Type B pancreatic cell (in vitro differentiated cells): ENCODE results near the gene TNPO1. TPM values are rescaled to one million over a fixed set of nuclear protein-coding genes. Genes with fewer than 3 reads are reported as not detected.

Experiments
- DNase-seq: peaks from one replicate; pipeline ENCODE4 v3.0.0; 2021; ENCODE audit warnings: mixed read lengths; ENCODE audit not compliant: unreplicated experiment; ENCODE audit errors: extremely low spot score
- H3K27ac Mint-ChIP-seq: 2 replicates; pipeline ENCODE4 v1.8.0; 2021; ENCODE audit warnings: mild to moderate bottlenecking, mixed read lengths
- H3K27me3 Mint-ChIP-seq: 2 replicates; pipeline ENCODE4 v1.8.0; 2021; ENCODE audit warnings: mixed read lengths
- H3K36me3 Mint-ChIP-seq: 2 replicates; pipeline ENCODE4 v1.8.0; 2021; ENCODE audit warnings: mixed read lengths
- H3K4me1 Mint-ChIP-seq: one replicate; pipeline ENCODE4 v1.8.0; 2021; ENCODE audit warnings: mixed read lengths; ENCODE audit not compliant: unreplicated experiment
- H3K4me3 Mint-ChIP-seq: 2 replicates; pipeline ENCODE4 v1.8.0; 2021; ENCODE audit warnings: mild to moderate bottlenecking, mixed read lengths
- H3K9me3 Mint-ChIP-seq: 2 replicates; pipeline ENCODE4 v1.8.0; 2021; ENCODE audit warnings: mixed read lengths
- long read RNA-seq: library from polyadenylated mRNA; unstranded; transcript quantifications from one replicate; pipeline ENCODE4 v2.0.0, GENCODE V29; 2020
- total RNA-seq: library from RNA; stranded (reverse); gene quantifications from 2 replicates; pipeline ENCODE4 v1.2.1, GENCODE V29; 2021; ENCODE audit warnings: low replicate concordance
- TF ChIP-seq, protein P1 (sequence below): fragments of 200-600 bp; sonication (generic); conservative IDR thresholded peaks from 2 replicates; pipeline ENCODE4 v1.5.0; 2021; ENCODE audit warnings: antibody characterized with exemption, mild to moderate bottlenecking

Gene TNPO1
- 113 and 131 TPM in 2 replicates for total RNA-seq
- long read RNA-seq, full-length matches to known transcripts, result 373 of 536 reads
- long read RNA-seq, partial matches to known transcripts, result 63 of 536 reads
- long read RNA-seq, other reads (novel, unspliced or antisense), result 100 of 536 reads

DNA sequence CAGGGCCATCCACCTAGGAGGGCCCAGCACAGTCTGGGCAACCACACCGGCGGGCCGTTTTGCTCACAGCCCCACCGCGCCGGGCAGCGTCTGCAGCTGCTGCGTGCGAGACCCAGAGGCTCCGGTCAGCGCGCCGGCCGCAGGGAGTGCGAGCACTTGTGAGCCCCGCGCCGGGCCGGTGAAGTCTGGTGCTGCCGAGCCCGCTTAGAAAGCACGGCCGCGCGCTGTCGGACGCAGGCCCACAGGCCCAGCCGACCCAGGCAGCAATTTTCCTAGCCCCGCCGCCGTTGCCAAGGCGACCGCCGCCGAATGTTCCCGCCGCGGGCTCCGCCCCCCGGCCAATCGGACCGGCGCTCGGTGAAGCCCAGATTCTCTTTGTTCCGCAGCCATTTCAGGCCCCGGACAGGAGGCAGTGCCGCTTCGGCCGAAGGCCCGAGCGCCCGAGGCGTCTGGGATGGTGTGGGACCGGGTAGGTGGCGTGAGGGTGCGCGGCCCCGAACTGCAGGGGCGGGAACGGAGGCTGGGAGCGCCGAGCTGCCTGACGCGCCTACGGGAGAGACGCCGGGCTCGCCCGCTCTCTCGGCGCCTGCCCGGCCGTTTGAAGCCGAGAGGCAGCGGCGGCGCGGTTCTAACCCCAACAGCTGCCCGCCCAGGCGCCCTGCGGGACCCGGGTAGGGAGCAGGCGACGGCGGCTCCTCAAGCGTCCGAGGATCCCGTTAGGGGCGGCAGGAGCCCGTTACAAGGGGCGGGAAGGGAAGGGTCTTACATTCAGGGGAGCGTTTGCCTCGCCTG lies at the start of gene TNPO1:
Gene TNPO1, plus strand, starts transcription at position 378 of the 792 bp plus-strand sequence. Its CDS starts 77 bp downstream, at position 455.
- H3K36me3 Mint-ChIP-seq, result peaks cover 8% of the 10 kb centered on the region
- H3K9me3 Mint-ChIP-seq, result no peaks in the 10 kb centered on the region
- no peaks in the 10 kb centered on the region for H3K27me3 Mint-ChIP-seq
- peak; percentile 95 for DNase-seq
- peak within 1 kb of the TSS; percentile 99 for H3K4me3 Mint-ChIP-seq
- peaks cover 22% of the 10 kb centered on the region for H3K4me1 Mint-ChIP-seq
- H3K27ac Mint-ChIP-seq, result peak within 1 kb of the TSS; percentile 97
- TF ChIP-seq, protein P1, sequence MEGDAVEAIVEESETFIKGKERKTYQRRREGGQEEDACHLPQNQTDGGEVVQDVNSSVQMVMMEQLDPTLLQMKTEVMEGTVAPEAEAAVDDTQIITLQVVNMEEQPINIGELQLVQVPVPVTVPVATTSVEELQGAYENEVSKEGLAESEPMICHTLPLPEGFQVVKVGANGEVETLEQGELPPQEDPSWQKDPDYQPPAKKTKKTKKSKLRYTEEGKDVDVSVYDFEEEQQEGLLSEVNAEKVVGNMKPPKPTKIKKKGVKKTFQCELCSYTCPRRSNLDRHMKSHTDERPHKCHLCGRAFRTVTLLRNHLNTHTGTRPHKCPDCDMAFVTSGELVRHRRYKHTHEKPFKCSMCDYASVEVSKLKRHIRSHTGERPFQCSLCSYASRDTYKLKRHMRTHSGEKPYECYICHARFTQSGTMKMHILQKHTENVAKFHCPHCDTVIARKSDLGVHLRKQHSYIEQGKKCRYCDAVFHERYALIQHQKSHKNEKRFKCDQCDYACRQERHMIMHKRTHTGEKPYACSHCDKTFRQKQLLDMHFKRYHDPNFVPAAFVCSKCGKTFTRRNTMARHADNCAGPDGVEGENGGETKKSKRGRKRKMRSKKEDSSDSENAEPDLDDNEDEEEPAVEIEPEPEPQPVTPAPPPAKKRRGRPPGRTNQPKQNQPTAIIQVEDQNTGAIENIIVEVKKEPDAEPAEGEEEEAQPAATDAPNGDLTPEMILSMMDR, result no peak

DNA sequence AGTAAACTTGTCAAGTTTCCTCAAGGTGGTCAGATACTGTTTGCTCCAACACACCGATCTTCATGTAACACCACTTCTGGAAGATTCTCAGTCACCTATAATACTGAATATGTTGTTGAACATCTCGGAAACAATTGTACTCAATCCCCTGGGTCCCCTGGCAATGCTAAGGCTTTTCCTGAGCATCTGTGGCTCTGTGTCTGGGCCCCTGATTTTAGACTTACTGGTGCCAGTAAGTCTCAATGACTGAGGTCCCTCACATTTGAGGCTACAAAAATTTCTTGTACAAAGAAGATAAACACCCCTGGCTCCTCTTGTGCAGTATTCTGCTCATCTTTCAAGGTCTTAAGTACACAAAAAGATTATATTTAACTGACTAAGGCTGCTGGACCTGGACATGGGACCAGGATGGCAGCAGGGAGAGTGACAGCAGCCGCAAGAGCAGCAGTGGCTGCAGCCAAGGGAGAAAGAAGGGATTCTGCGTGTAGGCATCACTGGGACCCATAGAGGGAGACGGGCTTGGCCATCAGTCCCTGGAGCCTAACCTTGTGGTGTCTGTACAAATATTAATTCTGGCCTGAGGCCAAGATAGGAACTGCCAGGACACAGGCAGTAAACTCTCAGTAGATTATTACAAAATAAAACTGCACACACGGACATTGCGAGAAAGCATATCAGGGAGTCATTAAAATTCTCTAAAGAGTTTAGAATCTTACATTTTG lies 49.0 kb upstream of the TNPO1 start:
- no peaks in the 10 kb centered on the region for H3K9me3 Mint-ChIP-seq
- DNase-seq, result no peak

DNA sequence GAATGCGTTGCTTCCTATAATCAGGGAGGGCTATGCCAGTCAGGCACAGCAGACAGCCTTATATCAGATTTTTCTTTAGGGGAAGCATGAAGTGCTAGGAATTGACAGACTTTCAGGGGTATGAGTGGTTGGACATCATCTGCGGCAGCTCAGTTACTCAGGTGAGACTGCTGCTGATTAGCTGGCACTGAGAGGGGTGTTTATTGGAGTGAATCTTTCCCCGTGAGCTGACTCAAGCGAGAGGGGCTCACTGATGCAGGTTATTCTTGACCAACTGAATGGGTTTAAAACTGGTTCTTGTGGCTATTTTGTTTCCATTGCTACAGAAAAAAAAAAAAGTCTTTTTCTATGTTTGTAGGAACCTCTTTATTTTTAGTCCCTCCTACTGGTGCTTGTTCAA lies 46.2 kb upstream of the TNPO1 start:
- no peak overlapping the region for H3K27ac Mint-ChIP-seq
- H3K36me3 Mint-ChIP-seq, result no peaks in the 10 kb centered on the region
- TF ChIP-seq, protein P1, result no peak
- H3K4me3 Mint-ChIP-seq, result no peak overlapping the region
- H3K4me1 Mint-ChIP-seq, result peaks cover 6% of the 10 kb centered on the region
- DNase-seq, result no peak
- H3K27me3 Mint-ChIP-seq, result no peaks in the 10 kb centered on the region
- no peaks in the 10 kb centered on the region for H3K9me3 Mint-ChIP-seq

More for the DNA sequence above, 49.0 kb upstream of the TNPO1 start:
- Mint-ChIP-seq H3K27me3 (no peaks in the 10 kb centered on the region), H3K4me1 (peaks cover 6% of the 10 kb centered on the region), H3K27ac (no peak overlapping the region), H3K36me3 (no peaks in the 10 kb centered on the region), H3K4me3 (no peak overlapping the region)
- TF ChIP-seq, protein P1, result peak; percentile 22

DNA sequence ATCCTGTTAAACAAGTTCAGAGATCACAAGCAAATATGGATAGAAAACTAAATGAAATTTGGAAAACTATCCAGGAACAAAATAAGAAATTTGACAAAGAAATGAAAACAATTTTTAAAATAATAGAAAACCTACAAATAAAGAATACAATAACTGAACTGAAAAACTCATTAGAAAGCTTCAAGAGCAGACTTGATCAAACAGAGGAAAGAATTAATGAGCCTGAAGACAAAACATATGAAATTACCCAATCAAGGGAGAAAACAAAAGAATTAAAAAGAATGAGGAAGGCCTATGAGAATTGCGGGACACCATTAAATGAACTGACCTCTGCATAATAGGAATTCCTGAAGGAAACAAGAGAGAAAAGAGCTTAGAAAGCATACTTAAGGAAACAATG lies 39.8 kb upstream of the TNPO1 start:
- Mint-ChIP-seq H3K9me3 (peaks cover 11% of the 10 kb centered on the region), H3K4me1 (no peaks in the 10 kb centered on the region), H3K27ac (no peak overlapping the region), H3K36me3 (no peaks in the 10 kb centered on the region), H3K27me3 (no peaks in the 10 kb centered on the region), H3K4me3 (no peak overlapping the region)
- DNase-seq, result no peak
- TF ChIP-seq, protein P1, result no peak

DNA sequence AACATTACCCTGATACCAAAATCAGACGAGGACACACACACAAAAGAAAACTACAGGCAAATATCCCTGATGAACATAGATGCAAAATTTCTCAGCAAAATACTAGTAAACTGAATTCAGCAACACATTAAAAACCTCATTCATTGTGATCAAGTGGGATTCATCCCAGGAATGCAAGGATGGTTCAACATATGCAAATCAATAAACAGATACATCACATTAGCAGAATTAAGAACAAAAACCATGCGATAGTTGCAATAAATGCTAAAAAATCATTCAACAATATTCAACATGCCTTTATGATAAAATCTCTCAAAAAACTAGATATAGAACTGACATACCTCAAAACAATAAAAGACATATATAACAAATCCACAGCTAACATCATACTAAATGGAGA lies 36.9 kb upstream of the TNPO1 start:
- Mint-ChIP-seq H3K27ac (no peak overlapping the region), H3K27me3 (no peaks in the 10 kb centered on the region), H3K4me3 (no peak overlapping the region), H3K9me3 (peaks cover 11% of the 10 kb centered on the region), H3K36me3 (no peaks in the 10 kb centered on the region), H3K4me1 (no peaks in the 10 kb centered on the region)
- DNase-seq, result no peak
- TF ChIP-seq, protein P1, result no peak
